K562 (cell line): Measurements from ENCODE around the gene ZNF598. TPM values are rescaled to one million over a fixed set of nuclear protein-coding genes. Genes with fewer than 3 reads are reported as not detected.

ENCODE experiments used
- CBFA2T2 ChIP-seq: fragments of 450-650 bp; conservative IDR thresholded peaks from 2 replicates; pipeline ENCODE4 v1.6.1; 2017; ENCODE audit warnings: mild to moderate bottlenecking
- DLX4 ChIP-seq: fragments of 250-450 bp; sonication (Bioruptor Pico); IDR thresholded peaks from 2 replicates; pipeline ENCODE4 v1.6.1; 2021; ENCODE audit warnings: mild to moderate bottlenecking
- E2F6 ChIP-seq, 2 experiments: IDR thresholded peaks; 2 replicates each; pipeline ENCODE4 v1.6.1; 2011; ENCODE audit warnings: borderline replicate concordance in 1 of 2, control low read depth in 1 of 2, low read depth in 1 of 2, low read length in 1 of 2, mild to moderate bottlenecking in 1 of 2, mixed read lengths in 1 of 2, moderate library complexity in 1 of 2; ENCODE audit not compliant: insufficient read depth in 1 of 2, insufficient read length in 1 of 2, poor library complexity in 1 of 2, severe bottlenecking in 1 of 2; ENCODE audit errors: extremely low read depth in 1 of 2
- ESRRB ChIP-seq: fragments of 250-450 bp; sonication (Bioruptor Pico); IDR thresholded peaks from 2 replicates; pipeline ENCODE4 v1.5.0; 2020; ENCODE audit warnings: mild to moderate bottlenecking, moderate library complexity, borderline replicate concordance
- ETS1 ChIP-seq: conservative IDR thresholded peaks from 2 replicates; pipeline ENCODE4 v1.6.1; 2011; ENCODE audit warnings: low read depth, mild to moderate bottlenecking, low read length; ENCODE audit not compliant: control insufficient read depth
- GABPB1 ChIP-seq: sonication (generic); formaldehyde crosslinking; IDR thresholded peaks from 2 replicates; pipeline ENCODE4 v1.8.0; 2022; ENCODE audit warnings: mild to moderate bottlenecking, missing genetic modification reagents
- NCOA2 ChIP-seq, 2 experiments: fragments of 450-650 bp; IDR thresholded peaks; 2 replicates each; pipeline ENCODE4 v1.6.1; 2018; ENCODE audit warnings: mild to moderate bottlenecking in 2 of 2, moderate library complexity in 1 of 2; ENCODE audit not compliant: partially characterized antibody in 2 of 2
- PURB ChIP-seq: sonication (generic); formaldehyde crosslinking; IDR thresholded peaks from 2 replicates; pipeline ENCODE4 v1.9.0; 2021; ENCODE audit warnings: low read depth, mild to moderate bottlenecking, missing genetic modification reagents
- THAP12 ChIP-seq: fragments of 250-450 bp; sonication (Bioruptor Pico); IDR thresholded peaks from 2 replicates; pipeline ENCODE4 v1.9.0; 2021; ENCODE audit warnings: mild to moderate bottlenecking, inconsistent platforms
- ZBTB7A ChIP-seq: IDR thresholded peaks from 2 replicates; pipeline ENCODE4 v1.6.1; 2011; ENCODE audit warnings: low read depth, mild to moderate bottlenecking, low read length, moderate library complexity, borderline replicate concordance; ENCODE audit not compliant: control insufficient read depth
- ZNF354B ChIP-seq: fragments of 250-450 bp; sonication (Bioruptor Pico); IDR thresholded peaks from 2 replicates; pipeline ENCODE4 v1.4.0; 2020
- ZNF696 ChIP-seq: fragments of 250-450 bp; sonication (Bioruptor Pico); conservative IDR thresholded peaks from 2 replicates; pipeline ENCODE4 v1.4.0; 2020; ENCODE audit warnings: mild to moderate bottlenecking, moderate library complexity
- ZNF77 ChIP-seq: fragments of 250-450 bp; sonication (Bioruptor Pico); IDR thresholded peaks from 2 replicates; pipeline ENCODE4 v1.5.0; 2020
- polyA plus RNA-seq, 8 experiments: library from polyadenylated mRNA; depleted of rRNA in 4 of 8; stranded (reverse) in 5 of 8; unstranded in 3 of 8; fragments of >200 nt; fragmentation: Nextera tagmentation in 2 of 8; fragmentation: Illumina TruSeq in 1 of 8; extraction: Ambion mirVana in 2 of 8; extraction: Trizol in 1 of 8; gene quantifications; 2 replicates each; pipeline versions ENCODE4 v1.2.1 to v1.2.3, GENCODE V29; 2011 to 2014; ENCODE audit warnings: inconsistent platforms in 1 of 8, missing spikeins in 1 of 8
- total RNA-seq, 7 experiments: library from RNA; depleted of rRNA in 6 of 7; stranded (reverse); fragments of >200 nt in 6 of 7; fragmentation: Illumina TruSeq in 2 of 7; extraction: Trizol in 2 of 7; gene quantifications; 2 replicates each; pipeline versions ENCODE4 v1.2.1 to v1.2.3, GENCODE V29; 2011 to 2021; ENCODE audit warnings: low replicate concordance in 1 of 7
- TF ChIP-seq, protein P1 (sequence below), 2 experiments: fragments of 450-650 bp; IDR thresholded peaks; 2 replicates each; pipeline ENCODE4 v1.6.1; 2016
- TF ChIP-seq, protein P2 (sequence below): fragments of 250-450 bp; sonication (Bioruptor Pico); IDR thresholded peaks from 2 replicates; pipeline ENCODE4 v1.8.0; 2021; ENCODE audit warnings: moderate library complexity, mild to moderate bottlenecking, inconsistent platforms
- TF ChIP-seq, protein P3 (sequence below): fragments of 250-450 bp; sonication (Bioruptor Pico); IDR thresholded peaks from 2 replicates; pipeline ENCODE4 v1.4.0; 2020; ENCODE audit warnings: mild to moderate bottlenecking, moderate library complexity

Gene ZNF598
- total and polyA plus RNA-seq, 9 of the 15 experiments (the other 6 are each of a cell fraction or from before 2014, with no cell fraction given): 0.11 to 115 (median 29.6) TPM

GRCh38 chr16:1960665-1961630 lies 48.7 kb downstream of the ZNF598 start (continued):
- TF ChIP-seq THAP12 (CRISPR knock-in tag) (peak; percentile 81; the same call in 1 of the 2 replicates), GABPB1 (CRISPR knock-in tag) (peak; percentile 68), DLX4 (CRISPR knock-in tag) (peak; percentile 65; the same call in 1 of the 2 replicates), ETS1 (peak; percentile 61; the same call in 1 of the 2 replicates), PURB (CRISPR knock-in tag) (no peak), E2F6 (IDR thresholded peaks at IDR 0.05; ENCODE audit: borderline replicate concordance in 1 of 2, extremely low read depth in 1 of 2, insufficient read depth in 1 of 2, insufficient read length in 1 of 2, low read depth in 1 of 2, low read length in 1 of 2, poor library complexity in 1 of 2, severe bottlenecking in 1 of 2) (no peak), ZBTB7A (no peak), ESRRB (CRISPR knock-in tag) (peak; percentile 88; the same call in 1 of the 2 replicates), CBFA2T2 (no peak), ZNF696 (CRISPR knock-in tag) (peak; percentile 14; the same call in 1 of the 2 replicates), ZNF77 (CRISPR knock-in tag) (peak; percentile 89; the same call in 1 of the 2 replicates), ZNF354B (CRISPR knock-in tag) (peak; percentile 21; the same call in 1 of the 2 replicates), NCOA2 (IDR thresholded peaks at IDR 0.05; ENCODE audit: partially characterized antibody in 2 of 2) (no peak)
- TF ChIP-seq, protein P1, sequence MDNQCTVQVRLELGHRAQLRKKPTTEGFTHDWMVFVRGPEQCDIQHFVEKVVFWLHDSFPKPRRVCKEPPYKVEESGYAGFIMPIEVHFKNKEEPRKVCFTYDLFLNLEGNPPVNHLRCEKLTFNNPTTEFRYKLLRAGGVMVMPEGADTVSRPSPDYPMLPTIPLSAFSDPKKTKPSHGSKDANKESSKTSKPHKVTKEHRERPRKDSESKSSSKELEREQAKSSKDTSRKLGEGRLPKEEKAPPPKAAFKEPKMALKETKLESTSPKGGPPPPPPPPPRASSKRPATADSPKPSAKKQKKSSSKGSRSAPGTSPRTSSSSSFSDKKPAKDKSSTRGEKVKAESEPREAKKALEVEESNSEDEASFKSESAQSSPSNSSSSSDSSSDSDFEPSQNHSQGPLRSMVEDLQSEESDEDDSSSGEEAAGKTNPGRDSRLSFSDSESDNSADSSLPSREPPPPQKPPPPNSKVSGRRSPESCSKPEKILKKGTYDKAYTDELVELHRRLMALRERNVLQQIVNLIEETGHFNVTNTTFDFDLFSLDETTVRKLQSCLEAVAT (IDR thresholded peaks at IDR 0.05): no peak; a peak in 1 of 4 replicates
- TF ChIP-seq, protein P2, sequence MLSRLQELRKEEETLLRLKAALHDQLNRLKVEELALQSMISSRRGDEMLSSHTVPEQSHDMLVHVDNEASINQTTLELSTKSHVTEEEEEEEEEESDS (CRISPR knock-in tag): no peak
- TF ChIP-seq, protein P3, sequence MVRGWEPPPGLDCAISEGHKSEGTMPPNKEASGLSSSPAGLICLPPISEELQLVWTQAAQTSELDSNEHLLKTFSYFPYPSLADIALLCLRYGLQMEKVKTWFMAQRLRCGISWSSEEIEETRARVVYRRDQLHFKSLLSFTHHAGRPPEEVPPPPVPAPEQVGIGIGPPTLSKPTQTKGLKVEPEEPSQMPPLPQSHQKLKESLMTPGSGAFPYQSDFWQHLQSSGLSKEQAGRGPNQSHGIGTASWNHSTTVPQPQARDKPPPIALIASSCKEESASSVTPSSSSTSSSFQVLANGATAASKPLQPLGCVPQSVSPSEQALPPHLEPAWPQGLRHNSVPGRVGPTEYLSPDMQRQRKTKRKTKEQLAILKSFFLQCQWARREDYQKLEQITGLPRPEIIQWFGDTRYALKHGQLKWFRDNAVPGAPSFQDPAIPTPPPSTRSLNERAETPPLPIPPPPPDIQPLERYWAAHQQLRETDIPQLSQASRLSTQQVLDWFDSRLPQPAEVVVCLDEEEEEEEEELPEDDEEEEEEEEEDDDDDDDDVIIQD: no peak
